Right lobe of liver (tissue), 6 donors: ENCODE results near the gene FAM72C. TPM values are rescaled to one million over a fixed set of nuclear protein-coding genes. Genes with fewer than 3 reads are reported as not detected.
"Not testable (repeated sequence)": the region's sequence is repeated elsewhere in the genome, so short reads cannot be mapped to it uniquely, and the experiment has no call there.

Experiments used
- ATAC-seq, 4 donors: fragments of 200-7000 bp; cut with Tn5 transposase; one replicate each; pipeline ENCODE4 v1.9.1; 2020; ENCODE audit warnings: mild to moderate bottlenecking in 4 of 4, moderate library complexity in 4 of 4
- DNase-seq, 3 donors: peaks; one replicate each; pipeline ENCODE4 v3.0.0-alpha.2; 2020
- H3K27ac ChIP-seq, 3 donors: fragments of 200-600 bp; one replicate each; pipeline ENCODE4 v1.8.0; 2022
- H3K27me3 ChIP-seq, 2 donors: fragments of 200-600 bp; one replicate each; pipeline ENCODE4 v1.8.0; 2022
- H3K36me3 ChIP-seq, 4 donors: fragments of 200-600 bp; sonication (generic) in 1 of 4; one replicate each; pipeline versions ENCODE4 v1.5.1 to v1.8.0; 2017 to 2022; ENCODE audit warnings: control low read depth in 1 of 4
- H3K4me1 ChIP-seq, 4 donors: fragments of 200-600 bp; sonication (generic) in 1 of 4; one replicate each; pipeline versions ENCODE4 v1.5.1 to v1.8.0; 2017 to 2022; ENCODE audit warnings: control low read depth in 1 of 4
- H3K4me3 ChIP-seq, 3 donors: fragments of 200-600 bp; one replicate each; pipeline ENCODE4 v1.8.0; 2022
- H3K9me3 ChIP-seq, 4 donors: fragments of 200-600 bp; sonication (generic) in 1 of 4; one replicate each; pipeline versions ENCODE4 v1.5.1 to v1.8.0; 2017 to 2022; ENCODE audit warnings: control low read depth in 1 of 4
- WGBS: methylation state at CpG from one replicate; pipeline ENCODE4 v1.1.6; 2018; ENCODE audit warnings: low coverage, low lambda C conversion rate; ENCODE audit not compliant: insufficient coverage; ENCODE audit errors: missing lambda C conversion rate; 5-methylcytosine and 5-hydroxymethylcytosine counted together
- intact Hi-C, 2 donors: fragments of 100-400 bp; cut with DNase I; formaldehyde crosslinking; loops; one replicate each; pipeline versions ENCODE4 v1.11.2 to v1.14.1; 2022
- total RNA-seq, 6 experiments: library from RNA; depleted of rRNA in 2 of 6; stranded (reverse); fragments of >200 nt in 2 of 6; fragmentation: NEBNext Ultra II Directional in 3 of 6; extraction: Animal tissue kit (Norgen Biotek cat#: 25700) in 3 of 6; gene quantifications; one replicate each; pipeline versions ENCODE4 v1.1.0 to v1.2.4, GENCODE V29; 2016 to 2023
- donor health status: DM: no; HTN: yes; CAD: no.
- donor health status: DM: no; HTN: no; CAD: no.
- donor health status: DM: no; HTN: no; CAD: no.
- donor health status: DM: no; HTN: yes; CAD: no.
- donor health status: DM: no; HTN: yes; CAD: no.

The FAM72C gene
- total RNA-seq, 6 experiments from 2014 or later = 0.17 to 0.20 TPM; not detected in 4

GRCh38 chr1:143973876-143974414, 2.2 kb upstream of the FAM72C start:
- WGBS = 0% methylated on average over 2 of the region's 37 CpGs
- H3K36me3 ChIP-seq, ATAC-seq, H3K4me3 ChIP-seq, intact Hi-C loops, H3K4me1 ChIP-seq, H3K9me3 ChIP-seq, H3K27me3 ChIP-seq, H3K27ac ChIP-seq: not testable (repeated sequence)
- peak in 1 of 3 donors; percentile 36 for DNase-seq

- peak; percentile 24 to 39 (median 31) for ATAC-seq
- intact Hi-C loops, H3K27me3 ChIP-seq, H3K9me3 ChIP-seq, H3K4me3 ChIP-seq, H3K27ac ChIP-seq, H3K36me3 ChIP-seq, H3K4me1 ChIP-seq, DNase-seq: not testable (repeated sequence)
- no CpG with 5 or more reads among the region's 48 CpGs for WGBS
Observed at GRCh38 chr1:143972753-143973326, 1.1 kb upstream of the FAM72C start.

- intact Hi-C loops, H3K4me3 ChIP-seq, DNase-seq, H3K27me3 ChIP-seq, ATAC-seq, H3K9me3 ChIP-seq, H3K36me3 ChIP-seq, H3K27ac ChIP-seq, H3K4me1 ChIP-seq: not testable (repeated sequence)
- WGBS = no CpG with 5 or more reads among the region's 1 CpG
Observed at GRCh38 chr1:143965860-143966259, 5.9 kb downstream of the FAM72C start.

- H3K4me1 ChIP-seq, ATAC-seq, H3K36me3 ChIP-seq, H3K4me3 ChIP-seq, H3K27ac ChIP-seq, intact Hi-C loops, DNase-seq, H3K27me3 ChIP-seq, H3K9me3 ChIP-seq: not testable (repeated sequence)
- no CpG with 5 or more reads among the region's 2 CpGs for WGBS
Observed at GRCh38 chr1:143964294-143964693, 7.5 kb downstream of the FAM72C start.

- ATAC-seq, intact Hi-C loops, H3K9me3 ChIP-seq, H3K36me3 ChIP-seq, DNase-seq, H3K27me3 ChIP-seq, H3K27ac ChIP-seq, H3K4me3 ChIP-seq, H3K4me1 ChIP-seq: not testable (repeated sequence)
- WGBS = no CpG with 5 or more reads among the region's 3 CpGs
Observed at GRCh38 chr1:143955930-143956329, 15.9 kb downstream of the FAM72C start.

- DNase-seq, H3K9me3 ChIP-seq, H3K27ac ChIP-seq, H3K27me3 ChIP-seq, intact Hi-C loops, H3K36me3 ChIP-seq, H3K4me3 ChIP-seq, H3K4me1 ChIP-seq, ATAC-seq: not testable (repeated sequence)
- no CpG with 5 or more reads among the region's 1 CpG for WGBS
Observed at GRCh38 chr1:143952913-143953312, 18.9 kb downstream of the FAM72C start.

GRCh38 chr1:143951485-143952391, 20.0 kb downstream of the FAM72C start:
- intact Hi-C loops, H3K36me3 ChIP-seq, H3K9me3 ChIP-seq, H3K4me3 ChIP-seq, DNase-seq, H3K27me3 ChIP-seq, ATAC-seq, H3K27ac ChIP-seq, H3K4me1 ChIP-seq: not testable (repeated sequence)
- no CpG with 5 or more reads among the region's 6 CpGs for WGBS

GRCh38 chr1:143947749-143948148, 24.0 kb downstream of the FAM72C start:
- H3K36me3 ChIP-seq, ATAC-seq, H3K4me3 ChIP-seq, DNase-seq, H3K27me3 ChIP-seq, H3K27ac ChIP-seq, intact Hi-C loops, H3K9me3 ChIP-seq, H3K4me1 ChIP-seq: not testable (repeated sequence)
- WGBS = no CpG with 5 or more reads among the region's 2 CpGs

- H3K4me3 ChIP-seq, intact Hi-C loops, H3K27me3 ChIP-seq, H3K27ac ChIP-seq, H3K9me3 ChIP-seq, DNase-seq, H3K4me1 ChIP-seq, H3K36me3 ChIP-seq: not testable (repeated sequence)
- ATAC-seq = peak in 1 of 4 donors; percentile 15
- WGBS = no CpG with 5 or more reads among the region's 3 CpGs
Observed at GRCh38 chr1:143945253-143945652, 26.5 kb downstream of the FAM72C start.

- intact Hi-C loops, H3K36me3 ChIP-seq, H3K4me1 ChIP-seq, H3K4me3 ChIP-seq, DNase-seq, H3K27me3 ChIP-seq, H3K9me3 ChIP-seq, H3K27ac ChIP-seq: not testable (repeated sequence)
- WGBS = no CpG with 5 or more reads among the region's 5 CpGs
- peak; percentile 53 to 84 (median 81) for ATAC-seq
Observed at GRCh38 chr1:143944576-143945240, 27.1 kb downstream of the FAM72C start.
